Stomach smooth muscle (tissue), 2 donors: ENCODE data around the gene EHD1.

Experiments used
- H3K27ac ChIP-seq: one replicate; pipeline ENCODE4 v1.7.0; 2013; ENCODE audit warnings: mild to moderate bottlenecking, low read length, inconsistent platforms
- H3K27me3 ChIP-seq, 2 donors: one replicate each; pipeline ENCODE4 v1.7.0; 2013; ENCODE audit warnings: low read length in 2 of 2; ENCODE audit not compliant: insufficient read depth in 2 of 2, control insufficient read depth in 1 of 2
- H3K36me3 ChIP-seq, 2 donors: one replicate each; pipeline ENCODE4 v1.7.0; 2013; ENCODE audit warnings: low read length in 2 of 2; ENCODE audit not compliant: control insufficient read depth in 2 of 2, insufficient read depth in 2 of 2
- H3K4me1 ChIP-seq: one replicate; pipeline ENCODE4 v1.7.0; 2013; ENCODE audit warnings: low read length; ENCODE audit not compliant: control insufficient read depth, insufficient read depth
- H3K4me3 ChIP-seq, 2 donors: one replicate each; pipeline ENCODE4 v1.7.0; 2013; ENCODE audit warnings: low read length in 2 of 2
- H3K9ac ChIP-seq, 2 donors: one replicate each; pipeline ENCODE4 v1.7.0; 2013; ENCODE audit warnings: low read length in 2 of 2, mild to moderate bottlenecking in 1 of 2
- H3K9me3 ChIP-seq, 2 donors: one replicate each; pipeline ENCODE4 v1.7.0; 2013; ENCODE audit warnings: low read length in 2 of 2; ENCODE audit not compliant: control insufficient read depth in 2 of 2
- donor health status: healthy.
- donor health status: Pancreatic carcinoma.

The EHD1 gene

DNA sequence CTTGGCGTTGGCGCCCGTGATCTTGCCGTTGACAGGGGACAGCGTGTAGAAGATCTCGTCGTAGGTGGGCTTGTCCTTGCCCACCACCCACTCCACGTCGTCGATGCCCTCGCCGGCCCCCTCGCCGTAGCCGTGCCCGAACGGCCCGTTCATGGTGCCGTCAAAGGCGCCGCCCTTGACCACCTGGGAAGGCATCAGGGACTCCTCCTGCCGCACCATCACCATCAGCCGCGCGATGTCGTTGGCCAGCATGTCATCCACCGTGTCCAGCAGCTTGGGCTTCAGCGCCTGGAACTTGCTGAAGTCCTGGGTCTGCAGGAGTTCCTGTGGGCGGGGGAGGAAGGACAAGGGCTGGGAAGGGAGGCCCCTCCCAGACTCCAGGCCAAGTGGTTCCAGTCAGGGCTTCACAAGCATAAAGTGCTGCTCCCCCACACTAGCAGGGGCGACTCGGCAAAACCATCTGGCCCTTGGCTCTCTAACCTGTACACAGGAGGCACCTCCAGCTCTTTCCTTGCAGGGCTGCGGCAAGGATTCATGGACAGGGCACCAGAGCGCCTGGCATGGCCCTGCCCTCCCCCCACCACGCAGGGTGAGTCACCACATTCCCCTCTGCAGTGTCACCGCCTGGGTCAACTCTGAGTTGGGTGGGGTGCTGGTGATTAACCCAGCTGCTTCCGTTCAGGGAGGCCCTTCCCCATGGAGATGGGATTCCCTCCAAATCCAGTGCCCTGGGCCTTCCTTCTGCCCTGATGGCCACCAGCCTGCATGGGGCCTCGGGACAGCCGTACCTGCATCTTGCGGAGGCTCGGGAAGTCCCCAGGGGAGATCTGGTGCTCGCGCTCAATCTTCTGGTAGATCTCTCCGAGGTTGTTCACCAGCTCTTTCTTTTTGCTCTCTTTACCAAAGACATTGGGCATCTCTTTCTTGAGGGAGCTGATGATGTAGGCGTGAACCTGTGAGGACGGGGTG, 23.6 kb downstream of the EHD1 start:
- Histone ChIP-seq H3K27ac (peak overlapping the region; percentile 84), H3K4me3 (peak overlapping the region; percentile 17 to 40), H3K9ac (peak overlapping the region; percentile 30 to 42), H3K9me3 (no peaks in the 10 kb centered on the region), H3K4me1 (peaks cover 67% of the 10 kb centered on the region), H3K27me3 (no peaks in the 10 kb centered on the region), H3K36me3 (peaks cover 27 to 30% of the 10 kb centered on the region in 2 donors)

DNA sequence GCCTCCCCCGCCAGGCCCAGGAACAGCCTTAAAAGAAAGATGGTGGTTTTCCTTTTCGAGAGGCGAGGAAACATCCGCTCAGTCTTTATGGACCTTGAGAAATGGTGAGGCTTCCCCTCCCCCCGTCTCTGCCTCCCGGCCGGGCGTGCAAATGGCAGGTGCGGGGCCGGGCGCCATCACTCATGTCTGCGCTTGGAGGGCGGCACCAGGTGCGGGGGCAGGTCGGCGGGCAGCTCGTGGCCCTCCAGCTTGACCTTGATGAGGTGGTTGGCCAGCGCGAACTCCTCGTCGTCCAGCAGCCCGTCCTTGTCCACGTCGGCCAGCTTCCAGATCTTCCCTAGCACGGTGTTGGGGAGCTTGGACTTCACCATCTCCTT, 24.3 kb downstream of the EHD1 start:
- H3K9me3 ChIP-seq, result no peaks in the 10 kb centered on the region
- no peak overlapping the region for H3K9ac ChIP-seq
- H3K27ac ChIP-seq, result peak overlapping the region; percentile 84
- peaks cover 70% of the 10 kb centered on the region for H3K4me1 ChIP-seq
- no peaks in the 10 kb centered on the region for H3K27me3 ChIP-seq
- peaks cover 20 to 25% of the 10 kb centered on the region in 2 donors for H3K36me3 ChIP-seq
- H3K4me3 ChIP-seq, result no peak overlapping the region

DNA sequence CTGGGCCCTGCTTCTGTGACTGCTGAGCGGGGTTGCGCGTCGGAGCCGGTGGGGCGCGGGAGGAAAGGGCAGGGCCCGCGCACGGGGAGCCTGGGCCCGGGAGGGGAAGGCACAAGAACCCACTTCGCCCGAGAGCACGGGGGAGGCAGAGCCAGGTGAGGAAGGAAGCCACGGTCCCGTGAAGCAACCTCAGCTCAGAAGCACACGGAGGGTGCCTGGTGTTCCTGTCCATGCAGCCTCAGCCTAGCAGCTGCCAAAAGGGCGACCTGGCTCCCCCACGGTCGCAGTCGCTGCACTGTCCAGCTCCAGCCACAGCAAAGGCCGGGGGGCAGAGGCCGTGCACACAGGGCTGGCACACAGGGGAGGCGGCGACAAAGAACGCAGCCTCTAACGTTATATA, 24.7 kb downstream of the EHD1 start:
- Histone ChIP-seq H3K36me3 (peaks cover 15 to 24% of the 10 kb centered on the region in 2 donors), H3K9me3 (no peaks in the 10 kb centered on the region), H3K27ac (peak overlapping the region; percentile 84), H3K27me3 (no peaks in the 10 kb centered on the region), H3K4me3 (no peak overlapping the region), H3K9ac (no peak overlapping the region), H3K4me1 (peaks cover 68% of the 10 kb centered on the region)

DNA sequence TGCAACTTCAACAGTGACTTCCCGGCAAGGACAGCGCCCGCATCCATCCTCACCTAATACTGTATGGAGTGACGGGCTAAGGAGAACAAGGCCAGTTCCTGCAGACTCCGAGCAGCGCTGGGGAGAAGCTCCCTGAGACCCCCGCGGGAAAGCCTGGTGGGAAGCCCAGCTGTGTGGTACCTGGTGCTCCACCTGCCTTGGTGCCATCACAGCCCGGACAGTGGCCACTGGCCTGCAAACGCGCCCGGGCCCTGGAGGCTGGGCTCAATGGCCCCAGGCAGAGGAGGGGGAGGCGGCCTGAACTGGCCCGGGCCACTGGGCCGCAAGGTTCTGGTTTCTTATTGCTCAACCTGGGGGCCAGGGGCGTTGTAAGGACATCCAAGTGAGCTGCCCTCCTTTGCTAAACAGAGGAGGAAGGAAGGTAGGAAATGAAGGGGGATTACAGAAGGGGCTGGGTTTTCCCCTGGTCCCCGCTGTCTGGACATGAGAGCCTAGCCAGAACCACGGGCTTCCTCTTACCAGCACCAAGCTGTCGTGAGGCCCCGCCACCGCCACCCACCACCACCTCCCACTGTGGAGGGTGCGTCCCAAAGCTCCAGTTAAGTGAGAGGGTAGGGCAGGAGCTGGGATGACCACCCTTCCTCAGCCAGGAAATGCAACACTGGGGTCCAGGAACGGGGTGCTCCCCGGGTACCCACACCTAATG, 25.5 kb downstream of the EHD1 start:
- Histone ChIP-seq H3K4me1 (peaks cover 66% of the 10 kb centered on the region), H3K36me3 (peaks cover 14 to 21% of the 10 kb centered on the region in 2 donors), H3K27me3 (no peaks in the 10 kb centered on the region), H3K4me3 (no peak overlapping the region), H3K27ac (peak overlapping the region; percentile 67), H3K9me3 (no peaks in the 10 kb centered on the region), H3K9ac (no peak overlapping the region)

DNA sequence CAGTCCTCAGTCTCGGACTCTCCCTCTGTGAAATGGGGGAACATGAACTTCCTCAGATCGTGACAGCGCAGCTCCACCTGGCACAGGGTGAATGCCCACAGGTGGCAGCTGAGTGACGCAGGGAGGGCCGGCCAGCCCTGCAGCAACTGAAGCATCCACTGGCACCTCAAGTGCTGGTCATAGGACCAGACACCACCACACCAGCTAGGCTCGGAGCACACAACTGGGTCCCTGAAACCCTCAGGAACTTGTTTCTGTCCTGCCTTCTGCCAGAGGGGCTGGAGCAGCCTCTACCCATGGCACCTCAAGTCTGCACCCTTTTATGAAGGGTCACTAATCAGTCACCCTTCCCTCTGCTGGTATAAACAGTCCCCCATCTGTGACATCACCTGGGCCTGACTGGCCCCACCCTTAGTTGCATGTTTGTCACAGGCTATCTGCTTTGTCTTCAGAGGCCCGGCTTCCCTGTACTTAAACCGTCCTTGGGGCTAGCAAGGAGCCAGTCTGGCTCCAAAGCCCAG, 26.5 kb downstream of the EHD1 start:
- Histone ChIP-seq H3K27ac (peak overlapping the region; percentile 67), H3K4me1 (peaks cover 72% of the 10 kb centered on the region), H3K36me3 (peaks cover 11 to 18% of the 10 kb centered on the region in 2 donors), H3K27me3 (no peaks in the 10 kb centered on the region), H3K4me3 (no peak overlapping the region), H3K9me3 (no peaks in the 10 kb centered on the region), H3K9ac (no peak overlapping the region)

DNA sequence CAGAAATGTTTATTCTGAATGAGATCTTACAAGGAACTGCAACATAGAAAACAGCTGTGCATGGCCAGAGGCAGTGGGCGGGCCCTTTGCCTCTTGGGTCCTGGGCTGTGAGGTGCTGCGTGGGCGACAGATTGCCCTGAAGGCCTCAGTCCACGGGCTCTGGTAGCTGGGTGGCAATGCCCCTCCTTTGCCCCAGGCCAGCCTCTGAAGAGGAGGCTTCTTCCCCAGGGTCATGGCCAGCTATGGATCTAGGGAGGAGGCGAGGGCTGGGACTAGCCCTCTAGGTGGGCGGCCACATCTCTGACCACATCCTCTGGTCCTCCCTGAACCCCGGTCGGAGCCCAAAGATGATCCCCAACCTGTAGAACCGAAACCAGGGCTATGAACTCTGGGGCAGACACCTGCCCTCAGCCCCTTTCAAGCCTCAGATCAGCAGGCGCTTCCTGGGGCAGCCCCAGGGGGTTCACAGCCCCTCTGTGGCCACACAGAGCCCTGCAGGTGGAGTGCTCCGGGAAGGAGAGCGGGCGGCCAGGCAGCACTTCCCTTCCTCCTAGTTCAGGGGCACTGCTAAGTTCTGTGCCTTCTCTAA, 27.3 kb downstream of the EHD1 start:
- peaks cover 65% of the 10 kb centered on the region for H3K4me1 ChIP-seq
- peak overlapping the region; percentile 67 for H3K27ac ChIP-seq
- H3K36me3 ChIP-seq, result peaks cover 11 to 18% of the 10 kb centered on the region in 2 donors
- H3K27me3 ChIP-seq, result no peaks in the 10 kb centered on the region
- H3K9me3 ChIP-seq, result no peaks in the 10 kb centered on the region
- peak overlapping the region in 1 of 2 donors; percentile 33 for H3K9ac ChIP-seq
- H3K4me3 ChIP-seq, result no peak overlapping the region

DNA sequence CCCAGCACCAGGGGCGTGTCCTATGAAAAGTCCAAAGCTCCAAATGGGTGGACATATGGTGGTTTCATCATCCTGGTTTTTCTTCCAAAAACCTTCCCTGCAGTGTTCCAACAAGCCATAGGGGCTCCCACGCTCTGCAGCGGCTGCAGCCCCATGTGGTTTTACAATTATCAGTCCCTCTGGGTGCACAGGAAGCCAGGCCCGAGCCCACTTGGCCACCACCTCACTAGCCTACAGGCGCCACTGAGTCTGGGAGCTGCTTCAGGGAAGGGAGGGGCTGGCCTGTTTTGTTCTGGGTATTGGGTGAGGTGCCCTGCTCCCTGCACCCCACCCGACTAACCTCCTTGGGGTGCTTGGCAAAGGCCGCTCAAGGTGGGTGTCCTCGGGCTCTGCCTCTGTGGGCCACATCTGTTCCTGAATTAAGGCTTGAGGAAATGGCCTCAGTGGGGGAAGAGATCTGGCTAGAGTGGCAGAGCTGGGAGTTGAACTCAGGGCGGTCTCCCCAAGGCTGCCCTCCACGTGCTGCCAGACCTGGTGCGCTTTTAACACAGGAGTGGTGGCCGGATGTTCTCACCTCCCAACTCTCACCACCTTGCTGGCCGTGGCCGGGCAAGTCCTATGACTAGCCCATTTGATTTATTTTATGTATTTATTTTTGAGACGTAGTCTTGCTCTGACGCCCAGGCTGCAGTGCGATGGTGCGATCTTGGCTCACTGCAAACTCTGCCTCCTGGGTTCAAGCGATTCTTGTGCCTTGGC, 28.6 kb downstream of the EHD1 start:
- peaks cover 56% of the 10 kb centered on the region for H3K4me1 ChIP-seq
- H3K27me3 ChIP-seq, result peaks cover 0 to 5% of the 10 kb centered on the region in 2 donors
- H3K36me3 ChIP-seq, result peaks cover 11 to 18% of the 10 kb centered on the region in 2 donors
- no peaks in the 10 kb centered on the region for H3K9me3 ChIP-seq
- H3K4me3 ChIP-seq, result no peak overlapping the region
- no peak overlapping the region for H3K9ac ChIP-seq
- H3K27ac ChIP-seq, result peak overlapping the region; percentile 58

DNA sequence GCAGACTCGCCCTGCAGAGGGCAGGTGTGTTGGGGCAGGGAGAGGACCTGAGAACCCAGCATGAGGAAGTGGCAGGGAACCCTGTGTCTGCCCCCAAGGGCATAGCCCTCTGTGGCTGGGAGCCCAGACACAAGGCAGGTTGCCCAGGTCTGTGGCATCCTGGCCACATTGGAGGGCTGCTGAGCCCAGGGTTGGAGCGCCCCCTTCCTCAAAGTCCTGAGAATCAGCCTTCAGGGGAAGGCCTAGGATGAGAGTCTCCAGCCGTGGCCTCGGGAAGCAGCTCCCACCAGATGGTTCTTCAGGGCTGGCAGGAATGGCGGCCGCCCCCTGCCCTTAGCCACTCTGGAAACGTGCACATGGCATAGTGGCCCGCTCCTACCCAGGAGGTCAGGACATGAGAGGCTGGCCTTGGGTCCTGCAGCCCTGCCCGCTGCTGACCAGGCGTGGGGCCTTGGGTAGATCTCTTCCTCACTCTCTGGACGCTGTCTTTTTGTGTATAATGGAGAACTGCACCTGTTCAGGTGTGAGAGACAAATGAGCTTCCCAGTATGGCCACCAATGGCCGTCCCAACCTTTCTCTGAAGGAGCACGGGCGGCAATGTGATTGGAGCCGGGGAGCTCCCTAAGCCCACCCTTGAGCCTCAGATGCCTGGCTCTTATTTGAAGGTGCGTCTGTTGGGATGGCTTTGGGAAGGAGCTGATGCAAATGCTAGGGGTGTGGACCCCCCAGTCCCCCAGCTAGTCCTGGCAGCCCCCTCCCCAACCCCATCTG, 29.4 kb downstream of the EHD1 start:
- H3K4me1 ChIP-seq, result peaks cover 53% of the 10 kb centered on the region
- H3K4me3 ChIP-seq, result no peak overlapping the region
- H3K27ac ChIP-seq, result peak overlapping the region; percentile 58
- peaks cover 0 to 8% of the 10 kb centered on the region in 2 donors for H3K27me3 ChIP-seq
- peaks cover 11 to 12% of the 10 kb centered on the region in 2 donors for H3K36me3 ChIP-seq
- no peaks in the 10 kb centered on the region for H3K9me3 ChIP-seq
- no peak overlapping the region for H3K9ac ChIP-seq

DNA sequence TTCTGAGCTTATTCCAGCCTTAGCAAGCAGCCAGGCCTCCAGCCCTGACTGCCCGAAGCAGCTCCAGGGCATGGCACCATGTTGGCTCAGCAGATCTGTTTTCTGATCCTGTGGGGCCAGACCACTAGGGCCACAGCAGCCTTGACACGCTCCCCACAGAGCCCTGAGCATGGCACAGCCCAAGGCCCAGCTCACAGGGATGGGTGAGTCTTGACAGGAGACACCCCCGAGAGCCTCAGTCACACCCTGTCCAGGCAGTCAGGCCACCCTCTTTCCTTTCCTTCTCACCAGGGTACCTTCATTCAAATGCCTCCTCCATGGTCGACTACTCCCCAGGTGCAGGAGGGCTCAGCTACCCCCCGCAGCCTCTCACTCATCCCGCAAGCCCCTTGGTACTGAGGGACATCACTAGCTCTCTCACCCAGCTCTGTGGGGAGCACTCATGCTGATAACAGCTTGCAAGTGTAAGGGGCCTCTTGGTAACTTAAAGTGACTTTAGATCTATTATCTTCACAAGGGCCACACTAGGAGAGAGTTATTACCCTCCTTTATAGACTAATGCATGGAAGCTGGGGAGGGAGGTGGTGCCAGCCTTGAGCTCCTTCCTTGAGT, 30.1 kb downstream of the EHD1 start:
- Histone ChIP-seq H3K36me3 (peaks cover 6 to 7% of the 10 kb centered on the region in 2 donors), H3K27me3 (peaks cover 0 to 8% of the 10 kb centered on the region in 2 donors), H3K4me3 (no peak overlapping the region), H3K9me3 (no peaks in the 10 kb centered on the region), H3K4me1 (peaks cover 48% of the 10 kb centered on the region), H3K27ac (no peak overlapping the region), H3K9ac (no peak overlapping the region)
